Testis (tissue), 3 donors: ENCODE measurements around the gene FCN3. TPM values are rescaled to one million over a fixed set of nuclear protein-coding genes. Genes with fewer than 3 reads are reported as not detected.

Source experiments
- DNase-seq: peaks from one replicate; pipeline ENCODE4 v3.0.0-alpha.2; 2019
- H3K27ac ChIP-seq, 2 donors: fragments of 200-600 bp; sonication (generic); one replicate each; pipeline ENCODE4 v1.5.1; 2019
- H3K27me3 ChIP-seq: fragments of 200-600 bp; sonication (generic); one replicate; pipeline ENCODE4 v1.5.1; 2019
- H3K36me3 ChIP-seq: fragments of 200-600 bp; sonication (generic); one replicate; pipeline ENCODE4 v1.5.1; 2017; ENCODE audit warnings: low read depth; ENCODE audit errors: missing control alignments
- H3K4me1 ChIP-seq: fragments of 200-600 bp; sonication (generic); one replicate; pipeline ENCODE4 v1.5.1; 2019
- H3K4me3 ChIP-seq, 2 donors: fragments of 200-600 bp; sonication (generic); one replicate each; pipeline ENCODE4 v1.5.1; 2017 to 2019
- H3K9me3 ChIP-seq: fragments of 200-600 bp; sonication (generic); one replicate; pipeline ENCODE4 v1.5.1; 2017
- POLR2A ChIP-seq: fragments of 450-650 bp; IDR thresholded peaks from one replicate; pipeline ENCODE4 v1.6.1; 2017; ENCODE audit warnings: antibody characterized with exemption, mild to moderate bottlenecking, moderate library complexity
- WGBS, 2 donors: methylation state at CpG; one replicate each; pipeline ENCODE4 v1.1.5; 2018; 5-methylcytosine and 5-hydroxymethylcytosine counted together
- intact Hi-C: fragments of 100-400 bp; cut with DNase I; formaldehyde crosslinking; loops from one replicate; pipeline ENCODE4 v1.15.1; 2023; ENCODE audit warnings: low total_unique reads
- polyA plus RNA-seq: library from polyadenylated mRNA; stranded (reverse); fragments of 350-450 nt; fragmentation: Illumina TruSeq; extraction: RNeasy Lipid Tissue Mini Kit (QIAGEN cat#74804); gene quantifications from one replicate; pipeline ENCODE4 v1.2.3, GENCODE V29; 2014; ENCODE audit warnings: low read depth, low replicate concordance; ENCODE audit not compliant: insufficient read depth
- total RNA-seq, 2 donors: library from RNA; depleted of rRNA; stranded (reverse); fragments of >200 nt; gene quantifications; one replicate each; pipeline ENCODE4 v1.2.3, GENCODE V29; 2016
- TF ChIP-seq, protein P1 (sequence below), 3 experiments: fragments of 450-650 bp in 2 of 3; fragments of 200-600 bp in 1 of 3; sonication (generic) in 1 of 3; IDR thresholded peaks; one replicate each; pipeline ENCODE4 v1.5.1; 2016 to 2019; ENCODE audit warnings: antibody characterized with exemption in 3 of 3, mild to moderate bottlenecking in 2 of 3, moderate library complexity in 1 of 3

FCN3 gene
- total and polyA plus RNA-seq, 3 donors from 2014 or later = 0.54 to 6.9 (median 3.6) TPM

DNA sequence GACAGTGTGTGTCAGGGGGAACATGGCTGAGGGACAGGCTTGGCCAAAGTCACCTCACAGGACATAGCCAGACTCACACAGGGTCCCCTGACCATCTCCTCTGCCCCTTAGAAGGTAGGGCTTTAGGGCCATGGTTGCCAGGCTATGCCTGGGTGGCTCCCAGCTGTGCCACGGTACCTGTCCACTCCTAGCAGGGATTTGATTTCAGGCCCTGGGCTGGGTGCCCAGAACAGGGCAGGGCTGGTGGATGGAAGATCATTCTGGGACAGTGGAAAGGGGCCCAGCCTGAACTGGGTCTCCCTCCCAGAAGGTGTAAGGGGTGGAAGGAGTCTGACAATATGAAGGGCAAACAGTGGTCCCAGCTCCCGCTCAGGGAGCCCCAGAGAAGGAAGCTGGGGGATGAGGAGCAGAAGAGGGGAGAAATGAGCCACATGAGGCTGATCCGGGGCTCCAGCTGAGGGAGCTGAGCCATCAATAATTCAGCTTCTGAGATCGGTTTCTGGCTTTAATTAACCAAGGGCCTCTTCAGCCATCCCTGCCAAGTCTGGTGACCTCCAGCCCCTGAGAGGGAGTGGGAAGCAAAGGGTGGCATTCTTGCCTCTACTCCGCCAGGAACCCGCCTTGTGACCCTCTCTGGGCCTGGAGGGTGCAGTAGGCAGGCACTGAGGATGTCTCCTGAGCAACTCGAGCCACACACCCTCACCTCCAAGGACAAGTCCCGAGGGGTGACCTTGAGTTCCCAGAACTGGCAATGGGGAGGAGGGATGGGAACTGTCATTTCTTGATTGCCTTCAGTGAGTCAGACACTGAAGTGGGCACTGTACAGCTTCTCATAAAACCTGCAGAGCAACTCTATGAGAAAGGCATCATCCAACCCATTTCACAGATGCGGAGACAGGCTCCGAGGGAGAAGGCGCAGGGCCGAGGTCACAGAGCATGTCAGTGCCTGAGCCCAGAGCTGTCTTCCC lies 6.4 kb upstream of the FCN3 start:
- intact Hi-C loops = no loop called here

DNA sequence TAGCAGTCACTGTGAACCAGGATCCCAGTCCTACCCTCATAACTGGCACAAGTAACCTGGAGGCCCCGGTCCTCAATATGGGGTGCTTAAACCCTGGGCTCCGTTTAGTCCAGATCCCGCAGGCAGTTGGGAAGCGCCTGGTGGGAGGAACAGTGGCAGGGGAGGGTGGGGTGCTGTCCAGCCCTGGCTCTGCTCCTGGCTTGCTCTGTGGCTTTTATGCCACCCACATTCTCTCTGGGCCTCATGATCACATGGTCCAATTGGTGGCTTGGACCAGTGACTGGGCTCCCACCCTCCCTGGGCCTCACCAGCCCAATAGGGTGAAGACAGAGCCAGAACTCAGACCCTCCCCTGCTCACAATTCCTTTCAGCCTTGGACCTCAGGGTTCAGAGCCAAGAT lies 5.6 kb upstream of the FCN3 start:
- no peaks in the 10 kb centered on the region for H3K9me3 ChIP-seq
- H3K27ac ChIP-seq = no peak overlapping the region
- H3K4me3 ChIP-seq = no peak overlapping the region
- H3K4me1 ChIP-seq = peaks cover 8% of the 10 kb centered on the region
- no peaks in the 10 kb centered on the region for H3K27me3 ChIP-seq
- 80 to 86% methylated on average over 1 to 4 of the region's 4 CpGs for WGBS, 2 donors
- no peaks in the 10 kb centered on the region for H3K36me3 ChIP-seq
- no peak for DNase-seq
- TF ChIP-seq, protein P1, sequence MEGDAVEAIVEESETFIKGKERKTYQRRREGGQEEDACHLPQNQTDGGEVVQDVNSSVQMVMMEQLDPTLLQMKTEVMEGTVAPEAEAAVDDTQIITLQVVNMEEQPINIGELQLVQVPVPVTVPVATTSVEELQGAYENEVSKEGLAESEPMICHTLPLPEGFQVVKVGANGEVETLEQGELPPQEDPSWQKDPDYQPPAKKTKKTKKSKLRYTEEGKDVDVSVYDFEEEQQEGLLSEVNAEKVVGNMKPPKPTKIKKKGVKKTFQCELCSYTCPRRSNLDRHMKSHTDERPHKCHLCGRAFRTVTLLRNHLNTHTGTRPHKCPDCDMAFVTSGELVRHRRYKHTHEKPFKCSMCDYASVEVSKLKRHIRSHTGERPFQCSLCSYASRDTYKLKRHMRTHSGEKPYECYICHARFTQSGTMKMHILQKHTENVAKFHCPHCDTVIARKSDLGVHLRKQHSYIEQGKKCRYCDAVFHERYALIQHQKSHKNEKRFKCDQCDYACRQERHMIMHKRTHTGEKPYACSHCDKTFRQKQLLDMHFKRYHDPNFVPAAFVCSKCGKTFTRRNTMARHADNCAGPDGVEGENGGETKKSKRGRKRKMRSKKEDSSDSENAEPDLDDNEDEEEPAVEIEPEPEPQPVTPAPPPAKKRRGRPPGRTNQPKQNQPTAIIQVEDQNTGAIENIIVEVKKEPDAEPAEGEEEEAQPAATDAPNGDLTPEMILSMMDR (IDR thresholded peaks at IDR 0.05) = no peak
- TF ChIP-seq POLR2A = no peak
- intact Hi-C loops = no loop called here

More for the DNA sequence above, 6.4 kb upstream of the FCN3 start:
- H3K27ac ChIP-seq = no peak overlapping the region
- H3K4me3 ChIP-seq = no peak overlapping the region
- no peaks in the 10 kb centered on the region for H3K9me3 ChIP-seq
- WGBS, 2 donors = 61 to 63% methylated on average over 8 to 12 of the region's 12 CpGs
- peaks cover 8% of the 10 kb centered on the region for H3K4me1 ChIP-seq
- DNase-seq = no peak
- TF ChIP-seq POLR2A = no peak
- TF ChIP-seq, protein P1 (IDR thresholded peaks at IDR 0.05) = no peak
- no peaks in the 10 kb centered on the region for H3K27me3 ChIP-seq
- H3K36me3 ChIP-seq = no peaks in the 10 kb centered on the region

DNA sequence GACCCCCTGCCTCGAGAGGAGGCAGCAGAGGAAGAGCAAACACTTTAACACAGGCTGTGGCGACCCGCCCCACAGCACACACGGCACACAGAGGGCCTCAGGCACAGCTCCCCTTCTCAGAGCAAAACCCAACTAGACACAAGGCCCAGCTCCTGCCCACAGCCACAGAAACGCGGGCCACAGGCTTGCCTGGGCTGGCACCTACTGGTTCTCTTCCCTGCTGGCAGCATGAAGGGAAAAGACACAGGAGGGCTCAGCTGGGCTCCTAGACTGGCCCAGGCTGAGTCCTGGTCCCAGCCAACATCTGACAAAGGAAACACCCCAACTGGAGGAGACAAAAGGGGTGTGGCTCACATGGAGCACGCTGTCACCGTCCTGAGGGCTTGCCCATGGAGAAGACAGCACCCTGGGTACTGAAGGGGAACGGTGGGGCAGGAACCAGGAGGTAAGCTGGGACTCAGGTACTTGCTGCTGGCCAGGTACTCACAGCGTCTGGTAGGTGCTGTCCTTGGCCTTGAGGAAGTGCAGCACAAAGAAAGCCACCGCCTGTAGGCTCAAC lies 5.0 kb upstream of the FCN3 start:
- no peaks in the 10 kb centered on the region for H3K9me3 ChIP-seq
- WGBS, 2 donors = 84 to 86% methylated on average over 6 to 10 of the region's 11 CpGs
- TF ChIP-seq, protein P1 (IDR thresholded peaks at IDR 0.05) = no peak
- no peak for TF ChIP-seq POLR2A
- no peak overlapping the region for H3K4me3 ChIP-seq
- intact Hi-C loops = no loop called here
- no peaks in the 10 kb centered on the region for H3K36me3 ChIP-seq
- H3K4me1 ChIP-seq = peaks cover 8% of the 10 kb centered on the region
- H3K27ac ChIP-seq = no peak overlapping the region
- DNase-seq = no peak
- no peaks in the 10 kb centered on the region for H3K27me3 ChIP-seq

DNA sequence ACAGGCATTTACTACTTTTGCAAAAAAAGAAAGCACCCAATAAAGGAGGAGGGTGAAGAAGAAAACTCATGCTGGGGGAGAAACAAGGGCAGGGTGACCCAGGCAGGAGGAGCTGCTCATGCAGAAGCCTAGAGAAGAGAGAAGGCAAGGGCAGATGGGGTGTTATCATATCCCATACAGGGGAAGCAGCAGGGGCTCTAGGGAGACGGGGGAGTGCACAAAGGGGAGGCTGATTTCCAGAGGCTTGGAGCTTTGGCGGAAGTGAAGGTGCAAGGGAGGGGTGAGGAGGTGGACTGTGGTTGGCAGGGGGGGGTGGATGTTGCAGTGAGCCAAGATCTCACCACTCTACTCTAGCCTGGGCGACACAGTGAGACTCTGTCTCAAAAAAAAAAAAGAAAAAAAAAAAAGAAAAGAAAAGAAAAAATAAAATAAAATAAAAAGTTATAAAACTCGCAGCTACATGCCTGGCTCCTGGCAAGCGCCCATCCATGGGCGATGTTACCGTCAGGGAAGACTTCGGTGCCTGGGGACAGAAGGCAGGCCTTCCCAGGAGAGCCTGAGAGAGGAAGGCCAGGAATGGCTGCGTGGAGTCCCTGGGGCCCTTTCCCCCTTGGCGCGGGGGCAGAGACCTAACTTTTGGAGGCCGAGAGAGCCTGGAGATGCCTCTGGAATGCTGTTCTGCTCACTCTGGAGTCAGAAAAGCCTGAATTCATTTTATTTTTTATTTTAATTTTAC lies 3.3 kb upstream of the FCN3 start:
- no peak for DNase-seq
- TF ChIP-seq, protein P1 (IDR thresholded peaks at IDR 0.05) = no peak
- no peak for TF ChIP-seq POLR2A
- Histone ChIP-seq H3K27ac (no peak overlapping the region), H3K4me3 (no peak overlapping the region), H3K36me3 (no peaks in the 10 kb centered on the region), H3K9me3 (no peaks in the 10 kb centered on the region), H3K4me1 (peaks cover 8% of the 10 kb centered on the region), H3K27me3 (no peaks in the 10 kb centered on the region)
- 68 to 70% methylated on average over 12 of the region's 12 CpGs for WGBS, 2 donors
- intact Hi-C loops = no loop called here
